ENCODE results near the gene CLPTM1L.
"Not testable (repeated sequence)": the region's sequence is repeated elsewhere in the genome, so short reads cannot be mapped to it uniquely, and the experiment has no call there.

Gene CLPTM1L

GRCh38 chr5:1326532-1326875 lies 18.4 kb downstream of the CLPTM1L start:
- DNase-seq (ENCODE audit: low read depth in 2 of 2) = not testable (repeated sequence)

GRCh38 chr5:1325870-1326531 lies 18.9 kb downstream of the CLPTM1L start:
- DNase-seq (ENCODE audit: low read depth in 2 of 2) = no peak

- no peak for DNase-seq (ENCODE audit: low read depth in 2 of 2)
Observed at GRCh38 chr5:1325191-1325741, 19.6 kb downstream of the CLPTM1L start.

- DNase-seq (ENCODE audit: low read depth in 2 of 2) = no peak
Observed at GRCh38 chr5:1324719-1325190, 20.1 kb downstream of the CLPTM1L start.

GRCh38 chr5:1324301-1324700 lies 20.6 kb downstream of the CLPTM1L start:
- no peak for DNase-seq (ENCODE audit: low read depth in 2 of 2)

- no peak for DNase-seq (ENCODE audit: low read depth in 2 of 2)
Observed at GRCh38 chr5:1323803-1324173, 21.1 kb downstream of the CLPTM1L start.

- no peak for DNase-seq (ENCODE audit: low read depth in 2 of 2)
Observed at GRCh38 chr5:1322955-1323802, 21.7 kb downstream of the CLPTM1L start.

- no peak for DNase-seq (ENCODE audit: low read depth in 2 of 2)
Observed at GRCh38 chr5:1322036-1322900, 22.6 kb downstream of the CLPTM1L start.

GRCh38 chr5:1321576-1321975 lies 23.3 kb downstream of the CLPTM1L start:
- no peak for DNase-seq (ENCODE audit: low read depth in 2 of 2)

- no peak for DNase-seq (ENCODE audit: low read depth in 2 of 2)
Observed at GRCh38 chr5:1320436-1321344, 24.2 kb downstream of the CLPTM1L start.

- DNase-seq (ENCODE audit: low read depth in 2 of 2) = no peak
Observed at GRCh38 chr5:1319436-1320256, 25.3 kb downstream of the CLPTM1L start.

GRCh38 chr5:1318659-1319251 lies 26.1 kb downstream of the CLPTM1L start:
- DNase-seq (ENCODE audit: low read depth in 2 of 2) = no peak

- no peak for DNase-seq (ENCODE audit: low read depth in 2 of 2)
Observed at GRCh38 chr5:1317921-1318565, 26.9 kb downstream of the CLPTM1L start.

- no peak for DNase-seq (ENCODE audit: low read depth in 2 of 2)
Observed at GRCh38 chr5:1316588-1317340, 28.1 kb downstream of the CLPTM1L start.

GRCh38 chr5:1315709-1316587 lies 29.0 kb downstream of the CLPTM1L start:
- DNase-seq (ENCODE audit: low read depth in 2 of 2) = peak; percentile 25 to 32

GRCh38 chr5:1315018-1315708 lies 29.7 kb downstream of the CLPTM1L start:
- no peak for DNase-seq (ENCODE audit: low read depth in 2 of 2)

GRCh38 chr5:1314564-1314982 lies 30.3 kb downstream of the CLPTM1L start:
- DNase-seq (ENCODE audit: low read depth in 2 of 2) = no peak

Measured in stimulated activated CD4-positive, alpha-beta T cell treated with anti-CD3 and anti-CD28 coated beads, Interleukin-12 subunit alpha, Interleukin-12 subunit beta, amount 100 ng/mL, for 24 hours (primary cell).